OCI-LY7 (cell line): ENCODE data around the gene ENDOG.

ENCODE experiments used
- EZH2phosphoT487 ChIP-seq: fragments of 200-600 bp; sonication (generic); IDR thresholded peaks from 2 replicates; pipeline ENCODE4 v1.6.1; 2018; ENCODE audit warnings: low read depth, borderline replicate concordance, mild to moderate bottlenecking, mixed run types, antibody characterized with exemption, low read length, moderate library complexity, mixed read lengths
- TF ChIP-seq, protein P1 (sequence below): fragments of 200-600 bp; sonication (generic); conservative IDR thresholded peaks from 2 replicates; pipeline ENCODE4 v1.5.1; 2014; ENCODE audit warnings: mild to moderate bottlenecking, antibody characterized with exemption, low read length, moderate library complexity, mixed read lengths

DNA sequence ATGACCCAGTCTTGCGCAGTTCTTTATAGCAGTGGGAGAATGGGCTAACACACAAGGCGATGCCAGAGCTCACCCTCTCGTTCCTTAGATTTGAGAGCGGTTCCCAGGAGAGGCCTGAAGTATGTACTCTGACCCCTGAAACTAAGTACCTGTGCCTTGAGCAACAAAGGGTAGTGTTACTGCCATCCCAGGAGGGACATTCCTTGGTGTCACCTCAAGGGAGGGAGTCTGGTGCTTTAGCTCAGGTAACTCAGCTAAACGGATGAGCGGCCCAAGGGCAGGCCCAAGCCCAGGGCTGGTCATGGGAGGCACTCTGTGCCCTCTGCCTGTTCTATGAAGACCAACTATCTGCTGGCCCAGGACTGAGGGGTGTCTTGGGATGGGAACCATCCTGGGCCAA is 43.2 kb downstream of the ENDOG start:
- TF ChIP-seq, protein P1, sequence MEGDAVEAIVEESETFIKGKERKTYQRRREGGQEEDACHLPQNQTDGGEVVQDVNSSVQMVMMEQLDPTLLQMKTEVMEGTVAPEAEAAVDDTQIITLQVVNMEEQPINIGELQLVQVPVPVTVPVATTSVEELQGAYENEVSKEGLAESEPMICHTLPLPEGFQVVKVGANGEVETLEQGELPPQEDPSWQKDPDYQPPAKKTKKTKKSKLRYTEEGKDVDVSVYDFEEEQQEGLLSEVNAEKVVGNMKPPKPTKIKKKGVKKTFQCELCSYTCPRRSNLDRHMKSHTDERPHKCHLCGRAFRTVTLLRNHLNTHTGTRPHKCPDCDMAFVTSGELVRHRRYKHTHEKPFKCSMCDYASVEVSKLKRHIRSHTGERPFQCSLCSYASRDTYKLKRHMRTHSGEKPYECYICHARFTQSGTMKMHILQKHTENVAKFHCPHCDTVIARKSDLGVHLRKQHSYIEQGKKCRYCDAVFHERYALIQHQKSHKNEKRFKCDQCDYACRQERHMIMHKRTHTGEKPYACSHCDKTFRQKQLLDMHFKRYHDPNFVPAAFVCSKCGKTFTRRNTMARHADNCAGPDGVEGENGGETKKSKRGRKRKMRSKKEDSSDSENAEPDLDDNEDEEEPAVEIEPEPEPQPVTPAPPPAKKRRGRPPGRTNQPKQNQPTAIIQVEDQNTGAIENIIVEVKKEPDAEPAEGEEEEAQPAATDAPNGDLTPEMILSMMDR: no peak
- no peak for TF ChIP-seq EZH2phosphoT487
